ENCODE results near the gene OR1F1.

OR1F1 gene

GRCh38 chr16:3207086-3207953, 19.3 kb downstream of the OR1F1 start:
- DNase-seq = no peak

GRCh38 chr16:3212006-3212405, 24.0 kb downstream of the OR1F1 start:
- DNase-seq = no peak

- no peak for DNase-seq
These were observed 24.6 kb downstream of the OR1F1 start for GRCh38 chr16:3212567-3212966.

GRCh38 chr16:3214904-3215600, 27.0 kb downstream of the OR1F1 start:
- DNase-seq = no peak

- DNase-seq = no peak
These were observed 27.7 kb downstream of the OR1F1 start for GRCh38 chr16:3215601-3216262.

- DNase-seq = no peak
These were observed 28.2 kb downstream of the OR1F1 start for GRCh38 chr16:3216263-3216640.

- no peak for DNase-seq
These were observed 32.8 kb downstream of the OR1F1 start for GRCh38 chr16:3220839-3221238.

GRCh38 chr16:3223913-3224515, 36.0 kb downstream of the OR1F1 start:
- no peak for DNase-seq

- DNase-seq = no peak
These were observed 46.5 kb downstream of the OR1F1 start for GRCh38 chr16:3234543-3234856.

- DNase-seq = peak; percentile 74
These were observed 47.0 kb downstream of the OR1F1 start, which contains the start of gene ZNF200 for GRCh38 chr16:3234857-3235561. ZNF200 (minus strand) TSS chr16:3235158; CDS start chr16:3233755, 1,403 bp downstream.

GRCh38 chr16:3235856-3236669, 48.1 kb downstream of the OR1F1 start:
- DNase-seq = no peak

- no peak for DNase-seq
These were observed 53.8 kb downstream of the OR1F1 start for GRCh38 chr16:3241761-3242160.

- DNase-seq = no peak
These were observed 54.7 kb downstream of the OR1F1 start for GRCh38 chr16:3242709-3243108.

GRCh38 chr16:3243882-3244281, 55.9 kb downstream of the OR1F1 start:
- DNase-seq = no peak

- DNase-seq = no peak
These were observed 58.0 kb downstream of the OR1F1 start for GRCh38 chr16:3246002-3246401.

- no peak for DNase-seq
These were observed 58.9 kb downstream of the OR1F1 start for GRCh38 chr16:3246876-3247275.

GRCh38 chr16:3248596-3248995, 60.6 kb downstream of the OR1F1 start:
- DNase-seq = no peak

- no peak for DNase-seq
These were observed 61.0 kb downstream of the OR1F1 start for GRCh38 chr16:3249020-3249419.

- DNase-seq = no peak
These were observed 61.4 kb downstream of the OR1F1 start for GRCh38 chr16:3249451-3249850.

GRCh38 chr16:3252967-3253366, 65.0 kb downstream of the OR1F1 start:
- DNase-seq = no peak

- no peak for DNase-seq
These were observed 66.3 kb downstream of the OR1F1 start for GRCh38 chr16:3254309-3254708.
